CD14-positive monocyte (primary cell): ENCODE data around the gene SFMBT2. TPM values are rescaled to one million over a fixed set of nuclear protein-coding genes. Genes with fewer than 3 reads are reported as not detected.
"Not testable (repeated sequence)": the region's sequence is repeated elsewhere in the genome, so short reads cannot be mapped to it uniquely, and the experiment has no call there.

Source experiments
- DNase-seq, 3 donors: peaks; one replicate each; pipeline ENCODE4 v3.0.0-alpha.2; 2011 to 2022
- H2AFZ ChIP-seq: 2 replicates; pipeline ENCODE4 v1.6.0; 2012; ENCODE audit warnings: mild to moderate bottlenecking, low read depth, low read length, inconsistent platforms; ENCODE audit not compliant: insufficient read depth, poor library complexity, severe bottlenecking
- H3K27ac ChIP-seq, 2 donors: 1 replicate in 1 of 2; 2 replicates in 1 of 2; pipeline ENCODE4 v1.5.1; 2012 to 2013; ENCODE audit warnings: low read length in 2 of 2, control low read depth in 1 of 2, inconsistent platforms in 1 of 2, low read depth in 1 of 2, mild to moderate bottlenecking in 1 of 2
- H3K27me3 ChIP-seq, 2 donors: one replicate each; pipeline versions ENCODE4 v1.6.0 to v1.6.1; 2011 to 2013; ENCODE audit warnings: low read length in 2 of 2; ENCODE audit not compliant: control insufficient read depth in 2 of 2, insufficient read depth in 2 of 2
- H3K36me3 ChIP-seq, 2 donors: replicated peaks in 1 of 2; 1 replicate in 1 of 2; 2 replicates in 1 of 2; pipeline versions ENCODE4 v1.5.1 to v1.6.1; 2012 to 2013; ENCODE audit warnings: low read length in 2 of 2, control low read depth in 1 of 2, inconsistent platforms in 1 of 2, mild to moderate bottlenecking in 1 of 2; ENCODE audit not compliant: insufficient read depth in 2 of 2, control insufficient read depth in 1 of 2
- H3K4me1 ChIP-seq, 2 donors: 1 replicate in 1 of 2; 2 replicates in 1 of 2; pipeline versions ENCODE4 v1.5.1 to v1.6.1; 2012 to 2013; ENCODE audit warnings: low read length in 2 of 2, control low read depth in 1 of 2, inconsistent platforms in 1 of 2, mild to moderate bottlenecking in 1 of 2, moderate library complexity in 1 of 2; ENCODE audit not compliant: insufficient read depth in 2 of 2, control insufficient read depth in 1 of 2
- H3K4me2 ChIP-seq: replicated peaks from 2 replicates; pipeline ENCODE3; 2012; ENCODE audit warnings: low read length, moderate library complexity, mild to moderate bottlenecking; ENCODE audit not compliant: poor library complexity, severe bottlenecking; ENCODE audit errors: extremely low read depth
- H3K4me3 ChIP-seq, 3 experiments: fragments of 200-600 bp in 1 of 3; sonication (generic) in 1 of 3; replicated peaks in 1 of 3; 1 replicate in 2 of 3; 2 replicates in 1 of 3; pipeline ENCODE4 v1.5.1; 2011 to 2013; ENCODE audit warnings: low read length in 3 of 3, mild to moderate bottlenecking in 3 of 3, control low read depth in 2 of 3, low read depth in 2 of 3, inconsistent platforms in 1 of 3, moderate library complexity in 1 of 3
- H3K79me2 ChIP-seq: 2 replicates; pipeline ENCODE4 v1.6.0; 2012; ENCODE audit warnings: mild to moderate bottlenecking, control low read depth, inconsistent platforms, low read length, moderate library complexity; ENCODE audit not compliant: insufficient read depth
- H3K9ac ChIP-seq: 2 replicates; pipeline ENCODE4 v1.6.0; 2017; ENCODE audit warnings: low read length, mild to moderate bottlenecking; ENCODE audit not compliant: insufficient read depth, poor library complexity, severe bottlenecking
- H3K9me3 ChIP-seq, 2 donors: replicated peaks in 1 of 2; 1 replicate in 1 of 2; 2 replicates in 1 of 2; pipeline versions ENCODE4 v1.5.1 to v1.6.1; 2012 to 2013; ENCODE audit warnings: low read length in 2 of 2, control low read depth in 1 of 2; ENCODE audit not compliant: control insufficient read depth in 1 of 2, insufficient read depth in 1 of 2
- H4K20me1 ChIP-seq: 2 replicates; pipeline ENCODE4 v1.6.0; 2012; ENCODE audit warnings: mild to moderate bottlenecking, low read length, control low read depth, moderate library complexity; ENCODE audit not compliant: insufficient read depth
- H3K27ac Mint-ChIP-seq, 7 donors: one replicate each; pipeline ENCODE4 v1.8.0; 2020; ENCODE audit warnings: mild to moderate bottlenecking in 7 of 7, mixed read lengths in 7 of 7, moderate library complexity in 6 of 7, inconsistent platforms in 2 of 7
- H3K27me3 Mint-ChIP-seq, 3 donors: one replicate each; pipeline ENCODE4 v1.8.0; 2021 to 2022; ENCODE audit warnings: low read depth in 3 of 3, mild to moderate bottlenecking in 3 of 3, mixed read lengths in 3 of 3, moderate library complexity in 3 of 3, inconsistent platforms in 1 of 3
- H3K36me3 Mint-ChIP-seq, 2 donors: one replicate each; pipeline ENCODE4 v1.8.0; 2020; ENCODE audit warnings: mixed read lengths in 2 of 2, inconsistent platforms in 1 of 2, mild to moderate bottlenecking in 1 of 2
- H3K4me1 Mint-ChIP-seq: one replicate; pipeline ENCODE4 v1.8.0; 2020; ENCODE audit warnings: mild to moderate bottlenecking, mixed read lengths
- H3K4me3 Mint-ChIP-seq, 2 donors: one replicate each; pipeline ENCODE4 v1.8.0; 2020; ENCODE audit warnings: mild to moderate bottlenecking in 2 of 2, mixed read lengths in 2 of 2, moderate library complexity in 1 of 2
- H3K9me3 Mint-ChIP-seq, 7 donors: one replicate each; pipeline ENCODE4 v1.8.0; 2020 to 2022; ENCODE audit warnings: mixed read lengths in 7 of 7, mild to moderate bottlenecking in 6 of 7, moderate library complexity in 6 of 7, inconsistent platforms in 2 of 7
- WGBS: methylation state at CpG from one replicate; pipeline ENCODE4 v1.1.5; 2013; ENCODE audit warnings: missing lambda C conversion rate; ENCODE audit not compliant: insufficient coverage; 5-methylcytosine and 5-hydroxymethylcytosine counted together
- intact Hi-C, 2 donors: fragments of 100-400 bp; cut with micrococcal nuclease; formaldehyde crosslinking; loops; one replicate each; pipeline versions ENCODE4 v1.15.0 to v1.15.1; 2023
- polyA plus RNA-seq, 3 donors: library from polyadenylated mRNA; depleted of rRNA in 1 of 3; unstranded in 2 of 3; stranded (reverse) in 1 of 3; fragments of 300-500 nt in 2 of 3; fragments of >200 nt in 1 of 3; fragmentation: Illumina TruSeq in 2 of 3; gene quantifications; 1 replicate in 2 of 3; 2 replicates in 1 of 3; pipeline ENCODE4 v1.2.3, GENCODE V29; 2012 to 2021
- TF ChIP-seq, protein P1 (sequence below): fragments of 200-600 bp; IDR thresholded peaks from one replicate; pipeline ENCODE4 v1.8.0; 2022; ENCODE audit warnings: antibody characterized with exemption, mild to moderate bottlenecking

SFMBT2 gene
- polyA plus RNA-seq, 3 donors: 0.53 to 10.9 (median 1.6) TPM

DNA sequence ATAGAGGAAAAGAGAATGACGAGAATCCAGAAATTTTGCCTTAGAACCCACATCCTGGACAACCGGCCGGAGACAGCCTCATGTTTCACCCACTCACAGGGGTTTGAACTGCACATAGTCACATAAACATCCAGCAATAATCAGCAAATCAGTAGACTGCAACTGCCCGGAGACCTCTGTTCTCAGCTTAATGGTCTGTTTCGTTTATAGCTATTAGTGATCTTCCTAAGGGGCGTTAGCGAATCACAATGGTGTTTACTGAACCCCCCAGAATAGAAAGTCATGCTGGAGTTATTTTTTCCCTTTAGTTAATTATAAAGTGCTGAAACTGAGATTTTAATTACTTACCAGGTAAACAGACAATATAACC, 98.4 kb downstream of the SFMBT2 start:
- Histone ChIP-seq H3K27ac (no peak overlapping the region), H3K79me2 (peaks cover 84% of the 10 kb centered on the region), H3K27me3 (no peaks in the 10 kb centered on the region), H3K4me3 (no peak overlapping the region), H3K4me2 (no peak overlapping the region), H3K9me3 (peaks cover 0 to 5% of the 10 kb centered on the region in 2 donors), H4K20me1 (no peaks in the 10 kb centered on the region), H3K36me3 (peaks cover 3 to 9% of the 10 kb centered on the region in 2 donors), H2AFZ (no peak overlapping the region), H3K4me1 (peaks cover 0 to 7% of the 10 kb centered on the region in 2 donors), H3K9ac (no peak overlapping the region)
- H3K4me1 Mint-ChIP-seq: peaks cover 14% of the 10 kb centered on the region
- no peak overlapping the region for H3K27ac Mint-ChIP-seq
- WGBS: 100% methylated on average over 2 of the region's 7 CpGs
- H3K4me3 Mint-ChIP-seq: no peak overlapping the region
- intact Hi-C loops: no loop called here
- peaks cover 8 to 26% of the 10 kb centered on the region in 2 donors for H3K36me3 Mint-ChIP-seq
- H3K9me3 Mint-ChIP-seq: peaks cover 0 to 5% (median 0%) of the 10 kb centered on the region in 7 donors
- TF ChIP-seq, protein P1, sequence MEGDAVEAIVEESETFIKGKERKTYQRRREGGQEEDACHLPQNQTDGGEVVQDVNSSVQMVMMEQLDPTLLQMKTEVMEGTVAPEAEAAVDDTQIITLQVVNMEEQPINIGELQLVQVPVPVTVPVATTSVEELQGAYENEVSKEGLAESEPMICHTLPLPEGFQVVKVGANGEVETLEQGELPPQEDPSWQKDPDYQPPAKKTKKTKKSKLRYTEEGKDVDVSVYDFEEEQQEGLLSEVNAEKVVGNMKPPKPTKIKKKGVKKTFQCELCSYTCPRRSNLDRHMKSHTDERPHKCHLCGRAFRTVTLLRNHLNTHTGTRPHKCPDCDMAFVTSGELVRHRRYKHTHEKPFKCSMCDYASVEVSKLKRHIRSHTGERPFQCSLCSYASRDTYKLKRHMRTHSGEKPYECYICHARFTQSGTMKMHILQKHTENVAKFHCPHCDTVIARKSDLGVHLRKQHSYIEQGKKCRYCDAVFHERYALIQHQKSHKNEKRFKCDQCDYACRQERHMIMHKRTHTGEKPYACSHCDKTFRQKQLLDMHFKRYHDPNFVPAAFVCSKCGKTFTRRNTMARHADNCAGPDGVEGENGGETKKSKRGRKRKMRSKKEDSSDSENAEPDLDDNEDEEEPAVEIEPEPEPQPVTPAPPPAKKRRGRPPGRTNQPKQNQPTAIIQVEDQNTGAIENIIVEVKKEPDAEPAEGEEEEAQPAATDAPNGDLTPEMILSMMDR: no peak
- no peak for DNase-seq
- no peaks in the 10 kb centered on the region for H3K27me3 Mint-ChIP-seq

- H2AFZ ChIP-seq, H3K27ac Mint-ChIP-seq, H3K9me3 Mint-ChIP-seq, H3K27me3 ChIP-seq, H3K9ac ChIP-seq, H3K27me3 Mint-ChIP-seq, H3K4me3 Mint-ChIP-seq, H3K27ac ChIP-seq, H4K20me1 ChIP-seq, intact Hi-C loops, H3K4me1 ChIP-seq, H3K4me3 ChIP-seq, H3K4me2 ChIP-seq, H3K36me3 ChIP-seq, DNase-seq, H3K9me3 ChIP-seq: not testable (repeated sequence)
- peaks cover 83% of the 10 kb centered on the region for H3K79me2 ChIP-seq
- WGBS: 100% methylated on average over 2 of the region's 13 CpGs
- peaks cover 10 to 26% of the 10 kb centered on the region in 2 donors for H3K36me3 Mint-ChIP-seq
- peaks cover 16% of the 10 kb centered on the region for H3K4me1 Mint-ChIP-seq
These were observed 98.9 kb downstream of the SFMBT2 start for GRCh38 chr10:7311850-7312487.
